Tibial artery (tissue), 4 donors: ENCODE data around the gene LUC7L3.

Source experiments
- DNase-seq, 2 donors: peaks; one replicate each; pipeline ENCODE4 v3.0.0-alpha.2; 2019
- H3K27ac ChIP-seq, 2 donors: fragments of 200-600 bp; sonication (generic) in 1 of 2; 1 replicate in 1 of 2; 2 replicates in 1 of 2; pipeline ENCODE4 v1.5.1; 2018 to 2019; ENCODE audit warnings: mild to moderate bottlenecking in 1 of 2
- H3K27me3 ChIP-seq, 2 donors: fragments of 200-600 bp; sonication (generic) in 1 of 2; one replicate each; pipeline versions ENCODE4 v1.5.1 to v1.6.0; 2016 to 2019
- H3K36me3 ChIP-seq, 3 donors: fragments of 200-600 bp; sonication (generic) in 2 of 3; one replicate each; pipeline ENCODE4 v1.5.1; 2016 to 2019; ENCODE audit warnings: mild to moderate bottlenecking in 2 of 3
- H3K4me1 ChIP-seq, 4 donors: fragments of 200-600 bp; sonication (generic) in 2 of 4; 1 replicate in 3 of 4; 2 replicates in 1 of 4; pipeline ENCODE4 v1.5.1; 2016 to 2019
- H3K4me3 ChIP-seq, 2 donors: fragments of 200-600 bp; sonication (generic) in 1 of 2; 1 replicate in 1 of 2; 2 replicates in 1 of 2; pipeline ENCODE4 v1.5.1; 2018 to 2019; ENCODE audit warnings: mild to moderate bottlenecking in 2 of 2
- H3K9me3 ChIP-seq, 3 donors: fragments of 200-600 bp; sonication (generic) in 1 of 3; one replicate each; pipeline ENCODE4 v1.5.1; 2016 to 2019
- intact Hi-C: fragments of 100-400 bp; cut with DNase I; formaldehyde crosslinking; loops from one replicate; pipeline ENCODE4 v1.15.0; 2023; ENCODE audit warnings: low total_unique reads
- TF ChIP-seq, protein P1 (sequence below), 2 experiments: fragments of 200-600 bp in 1 of 2; fragments of 450-650 bp in 1 of 2; IDR thresholded peaks; one replicate each; pipeline ENCODE4 v1.5.1; 2017 to 2019; ENCODE audit warnings: antibody characterized with exemption in 2 of 2, mild to moderate bottlenecking in 1 of 2, moderate library complexity in 1 of 2

LUC7L3 gene

DNA sequence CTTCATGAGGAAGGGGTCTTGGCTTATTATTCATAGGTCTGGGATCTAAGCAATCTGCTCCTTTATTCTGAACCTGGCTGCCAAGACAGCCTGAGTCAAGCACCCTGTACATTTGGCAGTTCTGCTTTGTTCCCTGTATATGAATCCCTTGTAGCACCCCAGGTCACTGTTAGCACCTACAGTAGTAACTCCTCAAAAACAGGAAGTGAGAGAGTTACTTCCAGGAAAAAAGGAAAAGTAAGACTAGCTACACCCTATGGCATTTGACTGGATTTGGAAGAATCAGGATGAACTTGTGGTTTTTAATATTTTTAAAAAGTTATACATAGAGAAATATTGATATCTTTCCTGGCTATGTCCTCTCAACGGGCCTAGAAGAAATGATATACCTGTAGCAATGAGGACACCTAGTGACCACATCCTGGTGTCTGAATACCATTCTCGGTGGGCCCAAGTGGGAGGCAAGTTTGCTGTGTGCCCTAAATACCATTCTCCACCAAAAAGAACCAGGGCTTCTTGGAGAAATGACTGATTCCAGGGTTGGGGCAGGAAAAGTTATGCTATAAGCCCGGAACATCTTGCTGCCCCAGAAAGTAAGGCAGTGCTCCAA, 21.6 kb upstream of the LUC7L3 start:
- DNase-seq = no peak
- Histone ChIP-seq H3K27ac (no peak overlapping the region), H3K4me1 (peaks cover 0 to 33% (median 2%) of the 10 kb centered on the region in 4 donors), H3K36me3 (peaks cover 63 to 82% (median 65%) of the 10 kb centered on the region in 3 donors), H3K4me3 (no peak overlapping the region), H3K27me3 (no peaks in the 10 kb centered on the region), H3K9me3 (no peaks in the 10 kb centered on the region)
- intact Hi-C loops = no loop called here
- TF ChIP-seq, protein P1, sequence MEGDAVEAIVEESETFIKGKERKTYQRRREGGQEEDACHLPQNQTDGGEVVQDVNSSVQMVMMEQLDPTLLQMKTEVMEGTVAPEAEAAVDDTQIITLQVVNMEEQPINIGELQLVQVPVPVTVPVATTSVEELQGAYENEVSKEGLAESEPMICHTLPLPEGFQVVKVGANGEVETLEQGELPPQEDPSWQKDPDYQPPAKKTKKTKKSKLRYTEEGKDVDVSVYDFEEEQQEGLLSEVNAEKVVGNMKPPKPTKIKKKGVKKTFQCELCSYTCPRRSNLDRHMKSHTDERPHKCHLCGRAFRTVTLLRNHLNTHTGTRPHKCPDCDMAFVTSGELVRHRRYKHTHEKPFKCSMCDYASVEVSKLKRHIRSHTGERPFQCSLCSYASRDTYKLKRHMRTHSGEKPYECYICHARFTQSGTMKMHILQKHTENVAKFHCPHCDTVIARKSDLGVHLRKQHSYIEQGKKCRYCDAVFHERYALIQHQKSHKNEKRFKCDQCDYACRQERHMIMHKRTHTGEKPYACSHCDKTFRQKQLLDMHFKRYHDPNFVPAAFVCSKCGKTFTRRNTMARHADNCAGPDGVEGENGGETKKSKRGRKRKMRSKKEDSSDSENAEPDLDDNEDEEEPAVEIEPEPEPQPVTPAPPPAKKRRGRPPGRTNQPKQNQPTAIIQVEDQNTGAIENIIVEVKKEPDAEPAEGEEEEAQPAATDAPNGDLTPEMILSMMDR (IDR thresholded peaks at IDR 0.05) = no peak

DNA sequence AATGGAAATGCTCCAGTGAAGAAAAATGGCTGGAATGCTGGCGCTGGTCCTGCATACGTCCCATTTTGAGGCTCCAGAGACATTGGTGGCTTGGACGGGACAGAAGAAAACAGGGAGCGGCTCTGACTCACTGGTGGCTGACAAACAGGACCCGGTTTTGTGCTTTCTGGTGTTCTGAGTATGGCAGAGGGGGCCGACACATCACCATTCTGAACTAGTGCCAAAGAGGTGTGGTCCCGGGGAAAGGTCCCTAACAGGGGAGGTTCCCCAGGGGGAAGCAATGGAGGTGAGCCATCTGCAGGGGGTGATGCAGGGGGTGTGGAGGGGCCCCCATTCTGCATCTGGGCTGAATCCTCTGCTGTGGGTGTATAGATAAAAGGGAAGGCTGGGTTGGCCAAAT, 20.0 kb upstream of the LUC7L3 start:
- Histone ChIP-seq H3K27me3 (no peaks in the 10 kb centered on the region), H3K9me3 (no peaks in the 10 kb centered on the region), H3K4me3 (no peak overlapping the region), H3K4me1 (peaks cover 0 to 32% (median 12%) of the 10 kb centered on the region in 4 donors), H3K36me3 (peaks cover 59 to 74% (median 65%) of the 10 kb centered on the region in 3 donors), H3K27ac (no peak overlapping the region)
- intact Hi-C loops = no loop called here
- TF ChIP-seq, protein P1 (IDR thresholded peaks at IDR 0.05) = no peak
- DNase-seq = no peak

DNA sequence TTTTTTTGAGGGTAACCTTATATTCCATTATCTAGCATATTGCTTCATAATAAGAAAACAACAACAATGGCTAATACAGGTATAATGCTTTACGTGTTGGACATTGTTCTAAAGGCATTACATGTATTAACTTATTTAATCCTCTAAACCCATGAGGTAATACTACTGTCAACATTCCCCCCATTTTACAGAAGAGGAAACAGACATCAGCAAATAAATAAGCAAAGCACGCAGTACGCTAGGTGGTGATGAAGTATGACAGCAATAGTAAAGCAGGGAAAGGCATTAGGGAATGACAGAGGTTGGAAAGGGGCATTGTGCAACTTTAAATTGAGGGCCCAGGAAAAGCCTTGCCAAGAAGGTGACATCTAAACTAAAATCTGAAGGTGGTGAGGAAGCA, 16.2 kb upstream of the LUC7L3 start:
- Histone ChIP-seq H3K27me3 (no peaks in the 10 kb centered on the region), H3K36me3 (peaks cover 24 to 48% (median 28%) of the 10 kb centered on the region in 3 donors), H3K9me3 (no peaks in the 10 kb centered on the region), H3K4me3 (no peak overlapping the region), H3K4me1 (peaks cover 0 to 53% (median 26%) of the 10 kb centered on the region in 4 donors), H3K27ac (no peak overlapping the region)
- intact Hi-C loops = loop anchor here (5.0 kb wide), 1 partner anchor 156 kb away; the partner anchor contains the start of gene SPATA20
- DNase-seq = no peak
- TF ChIP-seq, protein P1 (IDR thresholded peaks at IDR 0.05) = no peak

GRCh38 chr17:50707289-50708049, 11.9 kb upstream of the LUC7L3 start, which contains the start of gene ANKRD40:
TSS of gene ANKRD40 (minus strand) at chr17:50707914. CDS start at chr17:50707654, 260 bp downstream.
- no peaks in the 10 kb centered on the region for H3K27me3 ChIP-seq

More at GRCh38 chr17:50707289-50708049, 11.9 kb upstream of the LUC7L3 start, which contains the start of gene ANKRD40:
- Histone ChIP-seq H3K4me3 (peak within 1 kb of the TSS; percentile 73 to 89), H3K27ac (peak within 1 kb of the TSS; percentile 96 to 97), H3K4me1 (peaks cover 0 to 63% (median 39%) of the 10 kb centered on the region in 4 donors), H3K9me3 (no peaks in the 10 kb centered on the region), H3K36me3 (peaks cover 0 to 19% (median 6%) of the 10 kb centered on the region in 3 donors)
- DNase-seq = peak; percentile 94 to 95
- intact Hi-C loops = no loop called here
- TF ChIP-seq, protein P1 (IDR thresholded peaks at IDR 0.05) = peak in 1 of 2 experiments; percentile 27
